Adrenal gland (tissue), 12 donors: ENCODE data around the gene LONRF2. TPM values are rescaled to one million over a fixed set of nuclear protein-coding genes. Genes with fewer than 3 reads are reported as not detected.

ENCODE experiments used
- DNase-seq, 7 donors: peaks; one replicate each; pipeline ENCODE4 v3.0.0-alpha.2; 2019 to 2020
- H3K27ac ChIP-seq, 5 donors: fragments of 200-600 bp; sonication (generic) in 4 of 5; 1 replicate in 3 of 5; 2 replicates in 2 of 5; pipeline versions ENCODE4 v1.5.1 to v1.8.0; 2016 to 2020; ENCODE audit warnings: mild to moderate bottlenecking in 1 of 5
- H3K27me3 ChIP-seq: fragments of 200-600 bp; 2 replicates; pipeline ENCODE4 v1.8.0; 2021
- H3K36me3 ChIP-seq, 2 donors: fragments of 200-600 bp; replicated peaks in 1 of 2; 1 replicate in 1 of 2; 2 replicates in 1 of 2; pipeline versions ENCODE4 v1.5.1 to v1.8.0; 2018 to 2022
- H3K4me1 ChIP-seq, 2 donors: fragments of 200-600 bp; replicated peaks in 1 of 2; 1 replicate in 1 of 2; 2 replicates in 1 of 2; pipeline versions ENCODE4 v1.5.1 to v1.8.0; 2018 to 2021
- H3K4me3 ChIP-seq, 4 donors: fragments of 200-600 bp; sonication (generic) in 3 of 4; one replicate each; pipeline ENCODE4 v1.5.1; 2016 to 2018
- H3K9me3 ChIP-seq, 3 donors: fragments of 200-600 bp; sonication (generic) in 1 of 3; replicated peaks in 1 of 3; 1 replicate in 2 of 3; 2 replicates in 1 of 3; pipeline versions ENCODE4 v1.5.1 to v1.8.0; 2016 to 2021
- POLR2A ChIP-seq, 2 donors: fragments of 450-650 bp; IDR thresholded peaks; one replicate each; pipeline ENCODE4 v1.6.1; 2017; ENCODE audit warnings: antibody characterized with exemption in 2 of 2, mild to moderate bottlenecking in 2 of 2, moderate library complexity in 1 of 2
- WGBS, 4 donors: extraction: QIAGEN DNeasy Blood & Tissue Kit in 2 of 4; methylation state at CpG; one replicate each; pipeline versions ENCODE4 v1.1.5 to v1.1.7; 2013 to 2017; 5-methylcytosine and 5-hydroxymethylcytosine counted together
- intact Hi-C, 2 donors: fragments of 100-400 bp; cut with DNase I; formaldehyde crosslinking; loops; one replicate each; pipeline versions ENCODE4 v1.14.1 to v1.15.0; 2022 to 2023
- polyA plus RNA-seq, 3 donors: library from polyadenylated mRNA; stranded (reverse); fragments of 200-250 nt in 2 of 3; fragments of 350-450 nt in 1 of 3; fragmentation: Illumina TruSeq in 1 of 3; extraction: RNeasy Lipid Tissue Mini Kit (QIAGEN cat#74804) in 1 of 3; gene quantifications; one replicate each; pipeline ENCODE4 v1.2.3, GENCODE V29; 2013 to 2014
- total RNA-seq, 9 donors: library from RNA; depleted of rRNA in 4 of 9; stranded (reverse); fragments of >200 nt in 4 of 9; fragments of 120-200 nt in 1 of 9; fragmentation: NEBNext Ultra II Directional in 1 of 9; extraction: Animal tissue kit (Norgen Biotek cat#: 25700) in 1 of 9; gene quantifications; one replicate each; pipeline versions ENCODE4 v1.1.0 to v1.2.4, GENCODE V29; 2013 to 2023
- TF ChIP-seq, protein P1 (sequence below), 6 experiments: fragments of 450-650 bp in 4 of 6; fragments of 200-600 bp in 2 of 6; sonication (generic) in 1 of 6; IDR thresholded peaks; 1 replicate in 5 of 6; 2 replicates in 1 of 6; pipeline versions ENCODE4 v1.5.1 to v1.8.0; 2016 to 2021; ENCODE audit warnings: antibody characterized with exemption in 6 of 6, mild to moderate bottlenecking in 2 of 6, moderate library complexity in 1 of 6
- donor health status: healthy with polysubstance abuse.
- donor health status: Bipolar disorder and iron deficiency.
- donor health status: DM: yes; HTN: yes; CAD: no.
- donor health status: DM: no; HTN: no; CAD: no.
- donor health status: DM: no; HTN: no; CAD: no.
- donor health status: DM: yes; HTN: yes; CAD: no.

LONRF2 gene
- total and polyA plus RNA-seq, 12 donors, result 8.1 to 110 (median 43.0) TPM

DNA sequence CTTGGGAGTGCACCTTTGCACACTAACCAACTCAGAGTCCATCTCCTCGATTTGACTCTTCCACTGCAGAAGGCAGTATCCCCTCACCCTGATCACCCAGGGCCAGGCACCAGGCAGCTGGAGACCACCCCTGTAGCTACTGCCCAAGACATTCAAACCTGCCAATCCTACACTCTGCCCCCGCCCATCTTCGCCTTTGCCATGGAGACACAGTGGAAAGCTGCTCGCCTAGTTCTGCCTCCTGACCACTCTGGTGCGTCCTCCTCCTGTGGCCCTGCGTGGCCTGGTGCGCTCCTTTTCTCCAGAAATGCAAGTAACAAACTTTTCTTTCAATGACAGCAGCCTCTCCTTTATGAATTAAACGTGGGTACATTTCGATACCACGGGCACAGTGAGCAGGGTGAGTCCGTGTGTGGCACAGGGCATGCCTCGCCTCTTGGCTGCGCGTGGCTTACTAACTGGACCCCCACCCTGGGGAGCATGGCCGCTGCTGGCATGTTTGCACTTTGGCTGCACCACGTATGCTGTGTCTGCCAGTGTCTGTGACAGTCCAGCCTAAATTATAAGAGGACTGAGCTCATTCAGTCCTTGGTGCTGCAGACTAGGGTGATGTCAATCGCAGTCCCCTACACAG is 47.6 kb downstream of the LONRF2 start:
- intact Hi-C loops, result no loop called here
- H3K27me3 ChIP-seq, result no peaks in the 10 kb centered on the region
- WGBS, 4 donors, result 87 to 91% (median 89%) methylated on average over 17 of the region's 17 CpGs
- peak overlapping the region; percentile 68 to 91 (median 73) for H3K27ac ChIP-seq
- DNase-seq, result peak in 1 of 7 donors; percentile 54
- TF ChIP-seq, protein P1, sequence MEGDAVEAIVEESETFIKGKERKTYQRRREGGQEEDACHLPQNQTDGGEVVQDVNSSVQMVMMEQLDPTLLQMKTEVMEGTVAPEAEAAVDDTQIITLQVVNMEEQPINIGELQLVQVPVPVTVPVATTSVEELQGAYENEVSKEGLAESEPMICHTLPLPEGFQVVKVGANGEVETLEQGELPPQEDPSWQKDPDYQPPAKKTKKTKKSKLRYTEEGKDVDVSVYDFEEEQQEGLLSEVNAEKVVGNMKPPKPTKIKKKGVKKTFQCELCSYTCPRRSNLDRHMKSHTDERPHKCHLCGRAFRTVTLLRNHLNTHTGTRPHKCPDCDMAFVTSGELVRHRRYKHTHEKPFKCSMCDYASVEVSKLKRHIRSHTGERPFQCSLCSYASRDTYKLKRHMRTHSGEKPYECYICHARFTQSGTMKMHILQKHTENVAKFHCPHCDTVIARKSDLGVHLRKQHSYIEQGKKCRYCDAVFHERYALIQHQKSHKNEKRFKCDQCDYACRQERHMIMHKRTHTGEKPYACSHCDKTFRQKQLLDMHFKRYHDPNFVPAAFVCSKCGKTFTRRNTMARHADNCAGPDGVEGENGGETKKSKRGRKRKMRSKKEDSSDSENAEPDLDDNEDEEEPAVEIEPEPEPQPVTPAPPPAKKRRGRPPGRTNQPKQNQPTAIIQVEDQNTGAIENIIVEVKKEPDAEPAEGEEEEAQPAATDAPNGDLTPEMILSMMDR (IDR thresholded peaks at IDR 0.05), result no peak
- no peak for TF ChIP-seq POLR2A (IDR thresholded peaks at IDR 0.05)
- H3K4me3 ChIP-seq, result no peak overlapping the region
- H3K9me3 ChIP-seq, result no peaks in the 10 kb centered on the region
- peaks cover 25 to 41% of the 10 kb centered on the region in 2 donors for H3K4me1 ChIP-seq
- peaks cover 0 to 9% of the 10 kb centered on the region in 2 donors for H3K36me3 ChIP-seq

DNA sequence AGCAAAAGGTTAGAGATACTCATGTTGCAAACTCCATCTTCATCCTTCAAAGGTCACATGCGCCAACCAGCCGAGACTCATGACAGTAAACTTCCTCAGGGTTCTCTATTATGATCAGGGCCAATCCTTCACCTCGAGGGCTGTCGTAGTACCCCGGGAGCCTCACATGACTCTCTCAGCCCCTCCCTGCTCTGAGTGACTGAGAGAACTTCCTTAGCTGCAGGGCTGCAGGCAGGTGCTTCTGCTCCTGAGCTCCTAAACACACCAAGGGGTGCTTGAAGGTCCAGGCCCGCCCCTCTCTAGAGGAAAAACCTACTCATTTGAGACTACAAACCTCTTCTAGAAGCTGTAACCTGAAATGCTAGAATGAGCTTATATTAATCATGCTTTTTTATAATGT is 48.2 kb downstream of the LONRF2 start:
- Histone ChIP-seq H3K36me3 (peaks cover 0 to 9% of the 10 kb centered on the region in 2 donors), H3K4me1 (peaks cover 25 to 36% of the 10 kb centered on the region in 2 donors), H3K4me3 (no peak overlapping the region), H3K9me3 (no peaks in the 10 kb centered on the region), H3K27me3 (no peaks in the 10 kb centered on the region), H3K27ac (peak overlapping the region; percentile 68 to 91 (median 73))
- DNase-seq, result peak in 6 of 7 donors; percentile 59 to 83 (median 66)
- TF ChIP-seq, protein P1 (IDR thresholded peaks at IDR 0.05), result no peak
- peak in 1 of 2 donors; percentile 52 for TF ChIP-seq POLR2A (IDR thresholded peaks at IDR 0.05)
- WGBS, 4 donors, result 36 to 49% (median 42%) methylated on average over 6 of the region's 6 CpGs
- intact Hi-C loops, result no loop called here

DNA sequence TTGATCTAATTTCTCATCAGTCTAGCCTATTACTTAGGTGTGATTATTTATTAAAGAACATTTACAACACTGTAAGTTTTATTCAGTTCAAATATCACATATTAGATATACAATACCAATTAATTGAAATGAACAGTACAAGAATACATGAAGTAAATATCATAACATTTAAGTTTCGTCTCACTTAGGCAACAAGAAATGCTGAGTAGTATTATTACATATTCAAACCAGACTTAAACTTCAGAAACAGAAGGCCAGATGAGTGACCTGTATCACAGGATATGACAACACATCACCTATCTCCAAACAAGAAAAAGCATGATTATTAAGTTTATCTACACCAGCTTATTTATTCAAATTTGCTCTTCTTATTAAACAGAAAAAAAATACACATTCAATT is 48.9 kb downstream of the LONRF2 start:
- TF ChIP-seq, protein P1 (IDR thresholded peaks at IDR 0.05), result no peak
- TF ChIP-seq POLR2A (IDR thresholded peaks at IDR 0.05), result no peak
- no peak for DNase-seq
- WGBS, 4 donors, result 76 to 92% (median 82%) methylated on average over 1 of the region's 1 CpG
- Histone ChIP-seq H3K9me3 (no peaks in the 10 kb centered on the region), H3K4me1 (peaks cover 25 to 36% of the 10 kb centered on the region in 2 donors), H3K27ac (peak overlapping the region; percentile 68 to 91 (median 73)), H3K36me3 (peaks cover 0 to 9% of the 10 kb centered on the region in 2 donors), H3K27me3 (no peaks in the 10 kb centered on the region), H3K4me3 (no peak overlapping the region)
- intact Hi-C loops, result no loop called here

DNA sequence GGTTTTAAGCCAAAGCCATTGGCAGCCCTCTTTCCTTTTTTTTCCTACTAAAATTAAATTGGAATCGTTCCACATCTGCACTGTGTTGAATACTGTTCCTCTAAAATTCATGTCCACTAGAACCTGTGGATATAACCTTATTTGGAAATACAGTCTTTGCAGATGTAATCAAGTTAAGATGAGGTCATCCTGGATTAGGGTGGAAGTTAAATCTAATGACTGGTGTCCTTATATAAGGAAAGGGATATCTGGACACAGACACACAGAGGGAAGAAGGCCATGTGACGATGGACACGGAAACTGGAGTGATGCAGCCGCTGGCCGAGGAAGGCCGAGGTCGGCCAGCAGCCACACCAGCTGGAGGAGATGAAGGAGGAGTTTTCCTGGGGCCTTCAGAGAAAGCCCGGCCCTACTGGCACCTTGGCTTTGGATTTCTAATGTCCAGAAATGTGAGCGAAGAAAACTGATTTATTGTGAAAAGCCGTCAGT is 49.4 kb downstream of the LONRF2 start:
- WGBS, 4 donors, result 24 to 45% (median 33%) methylated on average over 10 of the region's 10 CpGs
- H3K36me3 ChIP-seq, result peaks cover 0 to 9% of the 10 kb centered on the region in 2 donors
- intact Hi-C loops, result no loop called here
- peak overlapping the region; percentile 68 to 91 (median 73) for H3K27ac ChIP-seq
- peak; percentile 80 to 94 (median 87) for DNase-seq
- TF ChIP-seq, protein P1 (IDR thresholded peaks at IDR 0.05), result no peak
- TF ChIP-seq POLR2A (IDR thresholded peaks at IDR 0.05), result peak in 1 of 2 donors; percentile 60
- peaks cover 25 to 36% of the 10 kb centered on the region in 2 donors for H3K4me1 ChIP-seq
- no peaks in the 10 kb centered on the region for H3K9me3 ChIP-seq
- H3K4me3 ChIP-seq, result no peak overlapping the region
- H3K27me3 ChIP-seq, result no peaks in the 10 kb centered on the region
